Fibroblast of lung (primary cell): ENCODE measurements around the gene SLC6A9. TPM values are rescaled to one million over a fixed set of nuclear protein-coding genes. Genes with fewer than 3 reads are reported as not detected.

Experiments used
- DNase-seq, 2 donors: peaks; one replicate each; pipeline versions ENCODE4 v3.0.0 to v3.0.0-alpha.2; 2010; ENCODE audit warnings: low read depth in 2 of 2
- H2AFZ ChIP-seq: 2 replicates; pipeline ENCODE4 v1.5.1; 2012; ENCODE audit warnings: low read length, control low read depth, inconsistent platforms
- H3K27ac ChIP-seq: 2 replicates; pipeline ENCODE4 v1.5.1; 2011; ENCODE audit warnings: low read length, control low read depth; ENCODE audit not compliant: insufficient read depth
- H3K27me3 ChIP-seq: 2 replicates; pipeline ENCODE4 v1.5.1; 2011; ENCODE audit warnings: mild to moderate bottlenecking, low read length; ENCODE audit not compliant: control insufficient read depth, insufficient read depth
- H3K36me3 ChIP-seq: 2 replicates; pipeline ENCODE4 v1.5.1; 2011; ENCODE audit warnings: low read length; ENCODE audit not compliant: control insufficient read depth, insufficient read depth
- H3K4me1 ChIP-seq: 2 replicates; pipeline ENCODE4 v1.5.1; 2011; ENCODE audit warnings: low read length; ENCODE audit not compliant: control insufficient read depth, insufficient read depth; ENCODE audit errors: extremely low read depth
- H3K4me2 ChIP-seq: 2 replicates; pipeline ENCODE4 v1.5.1; 2011; ENCODE audit warnings: low read length, control low read depth; ENCODE audit not compliant: insufficient read depth; ENCODE audit errors: extremely low read depth
- H3K4me3 ChIP-seq, 4 experiments: fragments of 200-600 bp in 1 of 4; sonication (generic) in 1 of 4; replicated peaks in 1 of 4; 2 replicates each; pipeline ENCODE4 v1.5.1; 2011 to 2016; ENCODE audit warnings: low read length in 4 of 4, low read depth in 3 of 4, mild to moderate bottlenecking in 3 of 4, control low read depth in 2 of 4, inconsistent platforms in 1 of 4, mixed read lengths in 1 of 4; ENCODE audit not compliant: insufficient read depth in 1 of 4; ENCODE audit errors: control extremely low read depth in 1 of 4
- H3K79me2 ChIP-seq: 2 replicates; pipeline ENCODE4 v1.5.1; 2012; ENCODE audit warnings: mild to moderate bottlenecking, low read length, inconsistent platforms; ENCODE audit not compliant: control insufficient read depth, insufficient read depth
- H3K9ac ChIP-seq: 2 replicates; pipeline ENCODE4 v1.5.1; 2011; ENCODE audit warnings: mild to moderate bottlenecking, low read length, control low read depth; ENCODE audit not compliant: insufficient read depth
- H3K9me3 ChIP-seq: 2 replicates; pipeline ENCODE4 v1.5.1; 2012; ENCODE audit warnings: low read depth, low read length; ENCODE audit not compliant: control insufficient read depth, insufficient read depth
- H4K20me1 ChIP-seq: 2 replicates; pipeline ENCODE4 v1.5.1; 2011; ENCODE audit warnings: low read length; ENCODE audit not compliant: control insufficient read depth, insufficient read depth; ENCODE audit errors: extremely low read depth
- EZH2 ChIP-seq: IDR thresholded peaks from 2 replicates; pipeline ENCODE4 v1.5.1; 2012; ENCODE audit warnings: low read length, control low read depth, mild to moderate bottlenecking; ENCODE audit errors: missing control alignments
- polyA plus RNA-seq, 2 donors: library from polyadenylated mRNA; depleted of rRNA in 1 of 2; stranded (reverse) in 1 of 2; unstranded in 1 of 2; fragments of >200 nt; gene quantifications; 2 replicates each; pipeline ENCODE4 v1.2.1, GENCODE V29; 2011 to 2012; ENCODE audit warnings: missing spikeins in 1 of 2
- total RNA-seq: library from RNA; depleted of rRNA; stranded (reverse); fragments of >200 nt; gene quantifications from 2 replicates; pipeline ENCODE4 v1.2.1, GENCODE V29; 2014
- TF ChIP-seq, protein P1 (sequence below), 2 donors: IDR thresholded peaks in 1 of 2; conservative IDR thresholded peaks in 1 of 2; 1 replicate in 1 of 2; 2 replicates in 1 of 2; pipeline ENCODE4 v1.5.1; 2011 to 2012; ENCODE audit warnings: low read length in 2 of 2, control low read depth in 1 of 2, inconsistent platforms in 1 of 2, low read depth in 1 of 2, mild to moderate bottlenecking in 1 of 2

Gene SLC6A9
- total and polyA plus RNA-seq, 2 donors (not counting 1 experiment from before 2014, with no cell fraction given), result 3.4 to 19.5 TPM

DNA sequence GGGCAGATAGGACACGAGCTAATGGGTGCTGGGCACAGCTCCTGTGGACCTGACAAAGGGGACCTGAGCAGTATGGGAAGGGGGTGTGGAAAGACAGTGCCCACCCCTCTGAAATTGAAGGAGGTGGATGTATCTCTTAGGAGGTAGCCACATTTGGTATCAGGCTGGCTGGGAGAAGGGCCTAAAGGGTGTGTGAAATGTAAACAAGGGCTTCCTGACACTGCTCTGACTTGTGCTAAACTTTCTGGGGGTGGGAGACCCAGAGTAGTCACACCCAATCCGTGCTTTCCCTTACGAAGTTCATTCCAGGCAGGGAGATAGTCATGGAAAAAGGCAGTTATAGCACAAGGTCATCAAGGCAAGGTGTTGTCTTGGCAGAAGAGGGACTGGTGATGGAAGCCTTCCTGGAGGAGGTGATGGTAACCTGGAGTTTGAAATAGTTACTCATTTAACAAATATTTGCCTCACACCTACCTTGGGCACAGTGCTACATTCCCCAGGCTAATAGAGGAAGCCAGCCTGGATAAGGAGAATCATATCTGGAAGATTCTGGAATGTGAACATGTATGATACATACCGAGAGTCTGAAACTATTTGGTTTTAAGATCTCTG lies 45.2 kb downstream of the SLC6A9 start:
- Histone ChIP-seq H3K9me3 (no peaks in the 10 kb centered on the region), H3K4me2 (no peak overlapping the region), H3K4me3 (no peak overlapping the region), H3K27me3 (no peaks in the 10 kb centered on the region), H4K20me1 (no peaks in the 10 kb centered on the region), H3K79me2 (peaks cover 20% of the 10 kb centered on the region), H2AFZ (no peak overlapping the region), H3K36me3 (peaks cover 14% of the 10 kb centered on the region), H3K4me1 (peaks cover 2% of the 10 kb centered on the region), H3K27ac (no peak overlapping the region), H3K9ac (no peak overlapping the region)
- no peak for TF ChIP-seq EZH2
- TF ChIP-seq, protein P1, sequence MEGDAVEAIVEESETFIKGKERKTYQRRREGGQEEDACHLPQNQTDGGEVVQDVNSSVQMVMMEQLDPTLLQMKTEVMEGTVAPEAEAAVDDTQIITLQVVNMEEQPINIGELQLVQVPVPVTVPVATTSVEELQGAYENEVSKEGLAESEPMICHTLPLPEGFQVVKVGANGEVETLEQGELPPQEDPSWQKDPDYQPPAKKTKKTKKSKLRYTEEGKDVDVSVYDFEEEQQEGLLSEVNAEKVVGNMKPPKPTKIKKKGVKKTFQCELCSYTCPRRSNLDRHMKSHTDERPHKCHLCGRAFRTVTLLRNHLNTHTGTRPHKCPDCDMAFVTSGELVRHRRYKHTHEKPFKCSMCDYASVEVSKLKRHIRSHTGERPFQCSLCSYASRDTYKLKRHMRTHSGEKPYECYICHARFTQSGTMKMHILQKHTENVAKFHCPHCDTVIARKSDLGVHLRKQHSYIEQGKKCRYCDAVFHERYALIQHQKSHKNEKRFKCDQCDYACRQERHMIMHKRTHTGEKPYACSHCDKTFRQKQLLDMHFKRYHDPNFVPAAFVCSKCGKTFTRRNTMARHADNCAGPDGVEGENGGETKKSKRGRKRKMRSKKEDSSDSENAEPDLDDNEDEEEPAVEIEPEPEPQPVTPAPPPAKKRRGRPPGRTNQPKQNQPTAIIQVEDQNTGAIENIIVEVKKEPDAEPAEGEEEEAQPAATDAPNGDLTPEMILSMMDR (conservative IDR thresholded peaks at IDR 0.05 in 1 of 2, IDR thresholded peaks at IDR 0.05 in 1 of 2; ENCODE audit: low read depth in 1 of 2, low read length in 2 of 2), result no peak
- DNase-seq, result peak in 1 of 2 donors; percentile 10

DNA sequence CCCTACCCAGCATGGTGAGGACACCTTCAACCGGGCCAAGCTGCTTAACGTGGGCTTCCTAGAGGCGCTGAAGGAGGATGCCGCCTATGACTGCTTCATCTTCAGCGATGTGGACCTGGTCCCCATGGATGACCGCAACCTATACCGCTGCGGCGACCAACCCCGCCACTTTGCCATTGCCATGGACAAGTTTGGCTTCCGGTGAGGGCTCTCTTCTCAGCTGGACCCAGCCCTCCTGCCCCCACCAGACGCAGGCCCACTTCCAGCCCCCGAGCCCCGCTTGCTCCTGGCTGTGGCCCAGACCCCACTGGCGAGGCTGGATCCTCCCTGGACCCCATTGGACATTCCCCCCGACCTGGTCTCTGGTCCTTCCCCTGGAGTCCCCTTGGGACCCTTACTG lies 46.4 kb downstream of the SLC6A9 start:
- no peak overlapping the region for H3K4me2 ChIP-seq
- H4K20me1 ChIP-seq, result no peaks in the 10 kb centered on the region
- no peak overlapping the region for H3K9ac ChIP-seq
- H3K79me2 ChIP-seq, result peaks cover 32% of the 10 kb centered on the region
- DNase-seq, result no peak
- H3K27me3 ChIP-seq, result no peaks in the 10 kb centered on the region
- H3K4me1 ChIP-seq, result peaks cover 5% of the 10 kb centered on the region
- no peak overlapping the region for H3K27ac ChIP-seq
- no peaks in the 10 kb centered on the region for H3K9me3 ChIP-seq
- no peak overlapping the region for H2AFZ ChIP-seq
- H3K36me3 ChIP-seq, result peaks cover 14% of the 10 kb centered on the region
- no peak overlapping the region for H3K4me3 ChIP-seq
- TF ChIP-seq, protein P1 (conservative IDR thresholded peaks at IDR 0.05 in 1 of 2, IDR thresholded peaks at IDR 0.05 in 1 of 2; ENCODE audit: low read depth in 1 of 2, low read length in 2 of 2), result no peak
- TF ChIP-seq EZH2, result no peak

DNA sequence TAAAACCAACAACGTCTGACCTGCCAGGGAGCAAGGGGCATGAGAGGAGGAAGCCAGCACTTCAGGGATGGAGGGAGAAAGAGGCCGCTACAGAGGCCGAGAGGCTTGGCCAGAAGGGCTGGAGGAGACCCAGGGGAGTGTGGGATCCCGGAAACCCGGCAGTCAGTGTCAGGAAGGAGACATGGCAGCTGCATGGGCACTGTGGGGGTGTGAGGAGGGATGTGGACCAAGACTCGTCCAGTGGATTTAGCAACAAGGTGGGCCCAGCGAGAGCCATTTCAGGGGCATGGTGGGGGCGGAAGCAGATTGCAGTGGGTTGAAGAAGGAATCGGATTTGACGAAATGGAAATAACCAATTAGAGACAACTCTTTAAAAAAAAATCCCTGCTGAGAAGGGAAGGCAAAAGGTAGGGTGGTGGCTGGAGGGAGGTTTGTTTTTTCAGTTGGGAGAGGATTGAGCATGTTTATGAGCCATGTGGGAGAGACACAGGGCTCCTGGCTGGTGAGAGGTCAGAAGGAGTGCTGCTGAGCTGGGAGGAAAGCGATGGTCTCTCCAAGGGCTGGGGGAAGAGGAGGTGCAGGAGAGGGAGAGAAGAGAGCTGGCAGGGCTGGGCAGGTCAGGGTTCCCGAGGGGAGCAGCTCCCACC lies 47.9 kb downstream of the SLC6A9 start:
- peaks cover 5% of the 10 kb centered on the region for H3K4me1 ChIP-seq
- H3K9ac ChIP-seq, result no peak overlapping the region
- H3K9me3 ChIP-seq, result no peaks in the 10 kb centered on the region
- no peak for TF ChIP-seq EZH2
- TF ChIP-seq, protein P1 (conservative IDR thresholded peaks at IDR 0.05 in 1 of 2, IDR thresholded peaks at IDR 0.05 in 1 of 2; ENCODE audit: low read depth in 1 of 2, low read length in 2 of 2), result no peak
- H3K4me3 ChIP-seq, result no peak overlapping the region
- H3K36me3 ChIP-seq, result peaks cover 14% of the 10 kb centered on the region
- no peak overlapping the region for H3K27ac ChIP-seq
- DNase-seq, result no peak
- peaks cover 34% of the 10 kb centered on the region for H3K79me2 ChIP-seq
- no peak overlapping the region for H2AFZ ChIP-seq
- no peak overlapping the region for H3K4me2 ChIP-seq
- no peaks in the 10 kb centered on the region for H4K20me1 ChIP-seq
- no peaks in the 10 kb centered on the region for H3K27me3 ChIP-seq
